Measurements from ENCODE around the gene NDC80. TPM values are rescaled to one million over a fixed set of nuclear protein-coding genes. Genes with fewer than 3 reads are reported as not detected.

The NDC80 gene
- total and polyA plus RNA-seq, 9 of the 15 experiments (the other 6 are each of a cell fraction or from before 2014, with no cell fraction given) = 65.2 to 97.9 (median 83.3) TPM

- TF ChIP-seq, protein P1, sequence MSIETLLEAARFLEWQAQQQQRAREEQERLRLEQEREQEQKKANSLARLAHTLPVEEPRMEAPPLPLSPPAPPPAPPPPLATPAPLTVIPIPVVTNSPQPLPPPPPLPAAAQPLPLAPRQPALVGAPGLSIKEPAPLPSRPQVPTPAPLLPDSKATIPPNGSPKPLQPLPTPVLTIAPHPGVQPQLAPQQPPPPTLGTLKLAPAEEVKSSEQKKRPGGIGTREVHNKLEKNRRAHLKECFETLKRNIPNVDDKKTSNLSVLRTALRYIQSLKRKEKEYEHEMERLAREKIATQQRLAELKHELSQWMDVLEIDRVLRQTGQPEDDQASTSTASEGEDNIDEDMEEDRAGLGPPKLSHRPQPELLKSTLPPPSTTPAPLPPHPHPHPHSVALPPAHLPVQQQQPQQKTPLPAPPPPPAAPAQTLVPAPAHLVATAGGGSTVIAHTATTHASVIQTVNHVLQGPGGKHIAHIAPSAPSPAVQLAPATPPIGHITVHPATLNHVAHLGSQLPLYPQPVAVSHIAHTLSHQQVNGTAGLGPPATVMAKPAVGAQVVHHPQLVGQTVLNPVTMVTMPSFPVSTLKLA (conservative IDR thresholded peaks at IDR 0.05) = peak in 1 of 2 experiments; percentile 39; a peak in 2 of 4 replicates
- TF ChIP-seq PREB (CRISPR knock-in tag; IDR thresholded peaks at IDR 0.05) (no peak), RBM17 (IDR thresholded peaks at IDR 0.05; ENCODE audit: borderline replicate concordance, low read depth, low read length) (no peak), USF2 (CRISPR knock-in tag; IDR thresholded peaks at IDR 0.05) (no peak), ZNF384 (IDR thresholded peaks at IDR 0.05; ENCODE audit: low read depth, low read length) (no peak), KLF1 (tag; IDR thresholded peaks at IDR 0.05) (no peak), TAF15 (IDR thresholded peaks at IDR 0.05; ENCODE audit: low read depth, low read length) (no peak), CTCFL (IDR thresholded peaks at IDR 0.05; ENCODE audit: borderline replicate concordance, insufficient read depth, low read depth, low read length, poor library complexity, severe bottlenecking) (no peak), RAD51 (IDR thresholded peaks at IDR 0.05; ENCODE audit: borderline replicate concordance, low read depth) (no peak), ZNF217 (CRISPR knock-in tag; IDR thresholded peaks at IDR 0.05) (no peak), MTA3 (IDR thresholded peaks at IDR 0.05; ENCODE audit: borderline replicate concordance) (no peak), HNRNPLL (IDR thresholded peaks at IDR 0.05; ENCODE audit: low read depth, low read length, poor library complexity, severe bottlenecking) (no peak), PRPF4 (IDR thresholded peaks at IDR 0.05; ENCODE audit: insufficient read depth, low read depth, low read length, poor library complexity, severe bottlenecking) (no peak), ZBTB1 (CRISPR knock-in tag; IDR thresholded peaks at IDR 0.05; ENCODE audit: borderline replicate concordance, low read depth) (no peak)
- TF ChIP-seq, protein P2, sequence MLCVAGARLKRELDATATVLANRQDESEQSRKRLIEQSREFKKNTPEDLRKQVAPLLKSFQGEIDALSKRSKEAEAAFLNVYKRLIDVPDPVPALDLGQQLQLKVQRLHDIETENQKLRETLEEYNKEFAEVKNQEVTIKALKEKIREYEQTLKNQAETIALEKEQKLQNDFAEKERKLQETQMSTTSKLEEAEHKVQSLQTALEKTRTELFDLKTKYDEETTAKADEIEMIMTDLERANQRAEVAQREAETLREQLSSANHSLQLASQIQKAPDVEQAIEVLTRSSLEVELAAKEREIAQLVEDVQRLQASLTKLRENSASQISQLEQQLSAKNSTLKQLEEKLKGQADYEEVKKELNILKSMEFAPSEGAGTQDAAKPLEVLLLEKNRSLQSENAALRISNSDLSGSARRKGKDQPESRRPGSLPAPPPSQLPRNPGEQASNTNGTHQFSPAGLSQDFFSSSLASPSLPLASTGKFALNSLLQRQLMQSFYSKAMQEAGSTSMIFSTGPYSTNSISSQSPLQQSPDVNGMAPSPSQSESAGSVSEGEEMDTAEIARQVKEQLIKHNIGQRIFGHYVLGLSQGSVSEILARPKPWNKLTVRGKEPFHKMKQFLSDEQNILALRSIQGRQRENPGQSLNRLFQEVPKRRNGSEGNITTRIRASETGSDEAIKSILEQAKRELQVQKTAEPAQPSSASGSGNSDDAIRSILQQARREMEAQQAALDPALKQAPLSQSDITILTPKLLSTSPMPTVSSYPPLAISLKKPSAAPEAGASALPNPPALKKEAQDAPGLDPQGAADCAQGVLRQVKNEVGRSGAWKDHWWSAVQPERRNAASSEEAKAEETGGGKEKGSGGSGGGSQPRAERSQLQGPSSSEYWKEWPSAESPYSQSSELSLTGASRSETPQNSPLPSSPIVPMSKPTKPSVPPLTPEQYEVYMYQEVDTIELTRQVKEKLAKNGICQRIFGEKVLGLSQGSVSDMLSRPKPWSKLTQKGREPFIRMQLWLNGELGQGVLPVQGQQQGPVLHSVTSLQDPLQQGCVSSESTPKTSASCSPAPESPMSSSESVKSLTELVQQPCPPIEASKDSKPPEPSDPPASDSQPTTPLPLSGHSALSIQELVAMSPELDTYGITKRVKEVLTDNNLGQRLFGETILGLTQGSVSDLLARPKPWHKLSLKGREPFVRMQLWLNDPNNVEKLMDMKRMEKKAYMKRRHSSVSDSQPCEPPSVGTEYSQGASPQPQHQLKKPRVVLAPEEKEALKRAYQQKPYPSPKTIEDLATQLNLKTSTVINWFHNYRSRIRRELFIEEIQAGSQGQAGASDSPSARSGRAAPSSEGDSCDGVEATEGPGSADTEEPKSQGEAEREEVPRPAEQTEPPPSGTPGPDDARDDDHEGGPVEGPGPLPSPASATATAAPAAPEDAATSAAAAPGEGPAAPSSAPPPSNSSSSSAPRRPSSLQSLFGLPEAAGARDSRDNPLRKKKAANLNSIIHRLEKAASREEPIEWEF (CRISPR knock-in tag; IDR thresholded peaks at IDR 0.05) = no peak
Measured at GRCh38 chr18:2657788-2658458, 86.6 kb downstream of the NDC80 start (continued).

Measured in K562 (cell line).